IMR-90 (cell line): Measurements from ENCODE around the gene HPN. TPM values are rescaled to one million over a fixed set of nuclear protein-coding genes. Genes with fewer than 3 reads are reported as not detected.

Experiments used
- ATAC-seq: fragments of 200-7000 bp; cut with Tn5 transposase; 2 replicates; pipeline ENCODE4 v1.9.1; 2020; ENCODE audit warnings: low read depth, mild to moderate bottlenecking, moderate library complexity
- BruUV-seq: library from RNA; stranded (reverse); fragments of 400-500 nt; replicated peaks from 2 replicates; lab custom pipeline; 2021; lab: Mats Ljungman, UMichigan
- CTCF ChIA-PET: fragments of 300-600 bp; formaldehyde crosslinking; extraction: SDS; loops from one replicate; lab custom pipeline; 2021; ENCODE audit warnings: antibody characterized with exemption; lab: Yijun Ruan, JAX
- POLR2A ChIA-PET: fragments of 300-600 bp; sonication (Branson Sonifier 250); formaldehyde crosslinking; loops from one replicate; lab custom pipeline; 2022; ENCODE audit warnings: antibody characterized with exemption; ENCODE audit not compliant: unreplicated experiment; lab: Charles Lee
- DNase-seq: peaks from one replicate; pipeline ENCODE4 v3.0.0; 2013
- H2AFZ ChIP-seq: replicated peaks from 2 replicates; pipeline ENCODE3; 2013; ENCODE audit warnings: low read length, mild to moderate bottlenecking; ENCODE audit not compliant: poor library complexity
- H2AK5ac ChIP-seq: 2 replicates; pipeline ENCODE4 v1.6.1; 2013; ENCODE audit warnings: low read depth, low read length, inconsistent platforms
- H2AK9ac ChIP-seq: replicated peaks from 2 replicates; pipeline ENCODE3; 2013; ENCODE audit warnings: mild to moderate bottlenecking, low read depth, low read length, moderate library complexity; ENCODE audit not compliant: poor library complexity
- H2BK120ac ChIP-seq: 2 replicates; pipeline ENCODE4 v1.6.1; 2013; ENCODE audit warnings: low read depth, low read length, inconsistent platforms
- H2BK15ac ChIP-seq: 3 replicates; pipeline ENCODE4 v1.6.1; 2013; ENCODE audit warnings: low read depth, low read length, inconsistent platforms
- H2BK20ac ChIP-seq: 2 replicates; pipeline ENCODE4 v1.6.1; 2013; ENCODE audit warnings: low read depth, mild to moderate bottlenecking, inconsistent platforms, low read length, moderate library complexity
- H2BK5ac ChIP-seq: 2 replicates; pipeline ENCODE4 v1.6.1; 2013; ENCODE audit warnings: mild to moderate bottlenecking, low read depth, low read length, inconsistent platforms; ENCODE audit not compliant: poor library complexity, severe bottlenecking
- H3K14ac ChIP-seq: replicated peaks from 2 replicates; pipeline ENCODE4 v1.6.1; 2013; ENCODE audit warnings: low read depth, low read length, inconsistent platforms
- H3K18ac ChIP-seq: 2 replicates; pipeline ENCODE4 v1.6.1; 2013; ENCODE audit warnings: low read depth, low read length, control low read depth
- H3K23ac ChIP-seq: 2 replicates; pipeline ENCODE4 v1.6.1; 2013; ENCODE audit warnings: low read depth, low read length, inconsistent platforms
- H3K27ac ChIP-seq: 2 replicates; pipeline ENCODE4 v1.5.1; 2013; ENCODE audit warnings: mild to moderate bottlenecking, control low read depth, low read length; ENCODE audit not compliant: insufficient read depth
- H3K27me3 ChIP-seq: 2 replicates; pipeline ENCODE4 v1.6.1; 2013; ENCODE audit warnings: low read length; ENCODE audit not compliant: control insufficient read depth, insufficient read depth
- H3K36me3 ChIP-seq: 2 replicates; pipeline ENCODE4 v1.6.1; 2013; ENCODE audit warnings: low read length, mixed read lengths; ENCODE audit not compliant: control insufficient read depth, insufficient read depth
- H3K4ac ChIP-seq: 2 replicates; pipeline ENCODE4 v1.6.1; 2013; ENCODE audit warnings: low read depth, low read length, inconsistent platforms
- H3K4me1 ChIP-seq: 2 replicates; pipeline ENCODE4 v1.6.1; 2013; ENCODE audit warnings: low read length, mixed read lengths; ENCODE audit not compliant: control insufficient read depth, insufficient read depth
- H3K4me2 ChIP-seq: 2 replicates; pipeline ENCODE4 v1.6.1; 2013; ENCODE audit warnings: low read depth, mild to moderate bottlenecking, control low read depth, low read length, moderate library complexity
- H3K4me3 ChIP-seq: 2 replicates; pipeline ENCODE4 v1.5.1; 2013; ENCODE audit warnings: low read depth, mild to moderate bottlenecking, control low read depth, low read length, moderate library complexity; ENCODE audit not compliant: insufficient read depth
- H3K56ac ChIP-seq: 2 replicates; pipeline ENCODE4 v1.6.1; 2013; ENCODE audit warnings: low read length, inconsistent platforms; ENCODE audit not compliant: insufficient read depth; ENCODE audit errors: extremely low read depth
- H3K79me1 ChIP-seq, 2 experiments: 2 replicates each; pipeline ENCODE4 v1.6.1; 2013; ENCODE audit warnings: low read length in 2 of 2, inconsistent platforms in 1 of 2, low read depth in 1 of 2
- H3K9ac ChIP-seq: 2 replicates; pipeline ENCODE4 v1.6.1; 2013; ENCODE audit warnings: low read depth, low read length, control low read depth
- H3K9me1 ChIP-seq: 2 replicates; pipeline ENCODE4 v1.6.1; 2013; ENCODE audit warnings: low read length, inconsistent platforms; ENCODE audit not compliant: insufficient read depth
- H3K9me3 ChIP-seq: 2 replicates; pipeline ENCODE4 v1.6.1; 2013; ENCODE audit warnings: low read length; ENCODE audit not compliant: control insufficient read depth, insufficient read depth
- H4K20me1 ChIP-seq: 2 replicates; pipeline ENCODE4 v1.6.1; 2013; ENCODE audit warnings: low read length, inconsistent platforms; ENCODE audit not compliant: insufficient read depth
- H4K5ac ChIP-seq: 2 replicates; pipeline ENCODE4 v1.6.1; 2013; ENCODE audit warnings: mild to moderate bottlenecking, low read depth, low read length, control low read depth
- H4K8ac ChIP-seq, 2 experiments: 2 replicates each; pipeline ENCODE4 v1.6.1; 2013; ENCODE audit warnings: low read depth in 2 of 2, low read length in 2 of 2, control low read depth in 1 of 2, inconsistent platforms in 1 of 2
- H4K91ac ChIP-seq: 2 replicates; pipeline ENCODE4 v1.6.1; 2013; ENCODE audit warnings: low read depth, low read length, inconsistent platforms; ENCODE audit not compliant: insufficient read depth
- BHLHE40 ChIP-seq: fragments of 150-350 bp; IDR thresholded peaks from 2 replicates; pipeline ENCODE4 v1.6.1; 2016; ENCODE audit warnings: mild to moderate bottlenecking, low read depth, low read length
- FOS ChIP-seq: fragments of 150-350 bp; IDR thresholded peaks from 2 replicates; pipeline ENCODE4 v1.6.1; 2016; ENCODE audit warnings: low read depth, low read length
- MAFK ChIP-seq: IDR thresholded peaks from 2 replicates; pipeline ENCODE4 v1.6.1; 2012; ENCODE audit warnings: low read depth, low read length, improper control_type of control experiment
- NFE2L2 ChIP-seq: fragments of 150-350 bp; IDR thresholded peaks from 2 replicates; pipeline ENCODE4 v1.6.1; 2016; ENCODE audit warnings: low read depth, mild to moderate bottlenecking, low read length
- RAD21 ChIP-seq: IDR thresholded peaks from 2 replicates; pipeline ENCODE4 v1.6.1; 2012; ENCODE audit warnings: low read length, improper control_type of control experiment
- RCOR1 ChIP-seq: IDR thresholded peaks from 2 replicates; pipeline ENCODE4 v1.6.1; 2012; ENCODE audit warnings: mild to moderate bottlenecking, low read length, improper control_type of control experiment; ENCODE audit not compliant: insufficient replicate concordance
- RFX5 ChIP-seq: IDR thresholded peaks from 2 replicates; pipeline ENCODE4 v1.8.0; 2012; ENCODE audit warnings: low read depth, mild to moderate bottlenecking, low read length, moderate library complexity
- WGBS, 2 experiments: methylation state at CpG; one replicate each; pipeline versions ENCODE4 v1.1.5 to v1.1.7; 2013; ENCODE audit warnings: missing lambda C conversion rate in 2 of 2; ENCODE audit not compliant: insufficient read length in 1 of 2; ENCODE audit errors: extremely low coverage in 2 of 2; 5-methylcytosine and 5-hydroxymethylcytosine counted together
- dilution Hi-C: fragments of 300-500 bp; cut with HindIII; formaldehyde crosslinking; loops from one replicate; pipeline ENCODE4 v1.14.3; 2018; ENCODE audit warnings: low sequenced_read_pairs; ENCODE audit not compliant: unreplicated experiment
- in situ Hi-C: fragments of 300-500 bp; cut with MboI; formaldehyde crosslinking; loops from 3 replicates; pipeline ENCODE4 v1.14.3; 2019; ENCODE audit warnings: low sequenced_read_pairs, inconsistent platforms, mixed read lengths
- intact Hi-C: fragments of 100-400 bp; cut with micrococcal nuclease; formaldehyde crosslinking; loops from 2 replicates; pipeline ENCODE4 v1.10.0; 2022
- polyA plus RNA-seq, 3 experiments: library from polyadenylated mRNA; depleted of rRNA; stranded (reverse); fragments of >200 nt; gene quantifications; 2 replicates each; pipeline ENCODE4 v1.2.3, GENCODE V29; 2012; ENCODE audit warnings: low replicate concordance in 1 of 3
- total RNA-seq: library from RNA; depleted of rRNA; stranded (reverse); fragments of >200 nt; gene quantifications from 2 replicates; pipeline ENCODE4 v1.2.3, GENCODE V29; 2012
- TF ChIP-seq, protein P1 (sequence below): fragments of 150-350 bp; IDR thresholded peaks from 2 replicates; pipeline ENCODE4 v1.6.1; 2017; ENCODE audit warnings: mild to moderate bottlenecking, antibody characterized with exemption, low read length, low read depth

Gene HPN
- total and polyA plus RNA-seq, 2 of the 4 experiments (the other 2 are of a cell fraction), result not detected

- POLR2A ChIA-PET, result no interaction called here
- no TSS peak for BruUV-seq
These were observed 24.6 kb downstream of the HPN start for GRCh38 chr19:35066121-35066520.

More at GRCh38 chr19:35066121-35066520, 24.6 kb downstream of the HPN start:
- Histone ChIP-seq H3K56ac (no peak overlapping the region), H3K9me1 (no peaks in the 10 kb centered on the region), H2BK5ac (no peak overlapping the region), H2BK15ac (no peak overlapping the region), H3K27me3 (no peaks in the 10 kb centered on the region), H4K91ac (no peak overlapping the region), H3K79me1 (no peaks in the 10 kb centered on the region), H2AFZ (no peak overlapping the region), H2BK120ac (no peak overlapping the region), H3K36me3 (no peaks in the 10 kb centered on the region), H4K8ac (no peak overlapping the region), H3K9me3 (peaks cover 7% of the 10 kb centered on the region), H3K4me2 (no peak overlapping the region), H4K20me1 (no peaks in the 10 kb centered on the region), H3K9ac (no peak overlapping the region), H3K4me1 (peaks cover 4% of the 10 kb centered on the region), H3K4ac (no peak overlapping the region), H3K27ac (no peak overlapping the region), H2AK5ac (no peak overlapping the region), H3K23ac (no peak overlapping the region), H3K18ac (no peak overlapping the region), H2AK9ac (no peak overlapping the region), H2BK20ac (no peak overlapping the region), H3K4me3 (no peak overlapping the region), H3K14ac (no peak overlapping the region), H4K5ac (no peak overlapping the region)
- dilution Hi-C loops, result no loop called here
- TF ChIP-seq NFE2L2, result no peak
- no peak for TF ChIP-seq FOS
- TF ChIP-seq, protein P1, sequence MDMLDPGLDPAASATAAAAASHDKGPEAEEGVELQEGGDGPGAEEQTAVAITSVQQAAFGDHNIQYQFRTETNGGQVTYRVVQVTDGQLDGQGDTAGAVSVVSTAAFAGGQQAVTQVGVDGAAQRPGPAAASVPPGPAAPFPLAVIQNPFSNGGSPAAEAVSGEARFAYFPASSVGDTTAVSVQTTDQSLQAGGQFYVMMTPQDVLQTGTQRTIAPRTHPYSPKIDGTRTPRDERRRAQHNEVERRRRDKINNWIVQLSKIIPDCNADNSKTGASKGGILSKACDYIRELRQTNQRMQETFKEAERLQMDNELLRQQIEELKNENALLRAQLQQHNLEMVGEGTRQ, result no peak
- TF ChIP-seq RFX5, result no peak
- no peak for TF ChIP-seq MAFK
- no peak for TF ChIP-seq RCOR1
- no peak for TF ChIP-seq BHLHE40
- no peak for TF ChIP-seq RAD21
- in situ Hi-C loops, result loop anchor here (5.0 kb wide), 1 partner anchor 71 kb away; the partner anchor contains the start of genes FXYD1 and LGI4
- DNase-seq (no peak), ATAC-seq (no peak)
- intact Hi-C loops, result loop anchor here (2.0 kb wide), 1 partner anchor 203 kb away; the partner anchor contains the start of gene USF2
- CTCF ChIA-PET, result interaction anchor here (0.9 to 1.8 kb wide), 5 partner anchors 21 to 75 kb away, joined by 3 to 18 read pairs (median 6); partner anchors contain the start of gene LGI4
- 82% methylated on average over 10 of the region's 15 CpGs; no CpG with 5 or more reads in 1 of the 2 experiments for WGBS, 2 experiments
